ENCODE measurements around the gene PLA2G2D. TPM values are rescaled to one million over a fixed set of nuclear protein-coding genes. Genes with fewer than 3 reads are reported as not detected.

PLA2G2D gene
- total RNA-seq, 3 donors from 2014 or later, result not detected

DNA sequence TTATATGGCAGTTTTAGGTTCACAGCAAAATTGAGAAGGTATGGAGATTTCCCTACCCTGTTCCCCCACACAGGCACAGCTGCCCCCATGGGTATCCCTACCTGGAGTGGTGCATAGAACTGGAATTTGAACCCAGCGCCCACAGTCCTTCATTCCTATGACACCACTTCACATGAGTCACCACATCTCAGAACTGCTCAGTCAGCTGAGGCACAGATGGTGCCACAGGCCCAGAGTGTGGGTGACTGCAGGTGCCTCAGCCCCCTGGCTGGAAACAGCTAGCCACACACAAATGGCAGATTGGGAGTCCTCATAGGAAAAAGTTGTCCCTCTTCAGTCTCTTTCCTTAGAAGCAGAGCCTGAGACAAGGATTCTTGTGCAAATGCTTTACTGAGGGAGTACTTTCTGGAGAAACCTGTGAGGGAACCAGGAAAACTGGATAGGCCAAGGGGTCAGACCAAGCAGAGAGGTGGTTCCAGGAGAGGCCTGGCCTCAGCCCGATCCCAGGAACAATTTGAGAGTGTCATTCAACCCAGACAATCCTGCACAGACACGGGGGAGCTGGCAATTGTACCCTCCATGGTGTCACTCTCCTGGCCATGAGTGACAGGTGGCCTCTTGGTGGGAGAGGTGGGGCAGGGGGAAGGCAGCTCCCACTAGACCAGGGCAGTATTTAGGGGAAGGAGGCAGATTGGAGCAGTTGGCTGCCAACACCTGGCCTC is 6.9 kb downstream of the PLA2G2D start:
- ATAC-seq (no peak), DNase-seq (no peak)
- Mint-ChIP-seq H3K9me3 (no peaks in the 10 kb centered on the region), H3K4me1 (ENCODE audit: low read depth) (no peaks in the 10 kb centered on the region), H3K27me3 (ENCODE audit: low read depth) (peaks cover 7% of the 10 kb centered on the region), H3K36me3 (ENCODE audit: insufficient read depth) (no peaks in the 10 kb centered on the region), H3K4me3 (no peak overlapping the region)

DNA sequence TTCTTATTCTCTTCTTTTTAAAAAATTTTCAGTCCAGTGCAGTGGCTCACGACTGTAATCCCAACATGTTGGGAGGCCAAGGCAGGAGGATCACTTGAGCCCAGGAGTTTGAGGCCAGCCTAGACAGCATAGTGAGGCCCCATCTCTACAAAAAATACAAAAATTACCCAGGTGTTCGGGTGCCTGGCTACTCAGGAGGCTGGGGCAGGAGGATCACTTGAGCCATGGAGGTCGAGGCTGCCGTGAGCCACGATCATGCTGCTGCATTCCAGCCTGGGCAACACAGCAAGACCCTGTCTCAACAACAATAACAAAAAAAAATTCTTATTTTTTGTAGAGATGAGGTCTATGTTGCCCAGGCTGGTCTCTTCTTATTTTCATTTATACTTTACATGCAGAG is 7.9 kb downstream of the PLA2G2D start:
- Mint-ChIP-seq H3K4me3 (no peak overlapping the region), H3K9me3 (no peaks in the 10 kb centered on the region), H3K27me3 (ENCODE audit: low read depth) (peaks cover 10% of the 10 kb centered on the region), H3K4me1 (ENCODE audit: low read depth) (no peaks in the 10 kb centered on the region), H3K36me3 (ENCODE audit: insufficient read depth) (no peaks in the 10 kb centered on the region)
- no peak for ATAC-seq
- no peak for DNase-seq

DNA sequence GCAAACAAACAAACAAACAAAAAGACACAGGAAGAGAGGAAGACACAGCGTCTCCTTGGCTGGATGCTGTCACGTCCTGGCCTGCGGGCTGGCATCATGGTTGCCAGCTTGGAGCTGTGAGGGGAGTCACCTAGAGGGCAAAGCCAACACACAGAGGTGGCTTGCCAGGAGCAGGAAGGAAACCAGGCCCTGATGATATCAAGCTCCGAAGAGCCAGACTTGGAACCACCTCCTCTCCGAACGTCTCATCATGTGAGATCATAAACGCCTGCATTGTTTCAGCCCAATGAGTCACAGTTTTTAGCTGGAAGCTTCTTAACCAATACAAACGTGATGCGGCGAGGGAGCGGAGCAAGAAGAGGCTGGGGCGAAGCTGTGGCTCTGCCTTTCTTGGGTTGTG is 8.7 kb downstream of the PLA2G2D start:
- no peak overlapping the region for H3K4me3 Mint-ChIP-seq
- DNase-seq (no peak), ATAC-seq (no peak)
- H3K4me1 Mint-ChIP-seq (ENCODE audit: low read depth), result no peaks in the 10 kb centered on the region
- H3K36me3 Mint-ChIP-seq (ENCODE audit: insufficient read depth), result no peaks in the 10 kb centered on the region
- no peaks in the 10 kb centered on the region for H3K9me3 Mint-ChIP-seq
- peaks cover 10% of the 10 kb centered on the region for H3K27me3 Mint-ChIP-seq (ENCODE audit: low read depth)

DNA sequence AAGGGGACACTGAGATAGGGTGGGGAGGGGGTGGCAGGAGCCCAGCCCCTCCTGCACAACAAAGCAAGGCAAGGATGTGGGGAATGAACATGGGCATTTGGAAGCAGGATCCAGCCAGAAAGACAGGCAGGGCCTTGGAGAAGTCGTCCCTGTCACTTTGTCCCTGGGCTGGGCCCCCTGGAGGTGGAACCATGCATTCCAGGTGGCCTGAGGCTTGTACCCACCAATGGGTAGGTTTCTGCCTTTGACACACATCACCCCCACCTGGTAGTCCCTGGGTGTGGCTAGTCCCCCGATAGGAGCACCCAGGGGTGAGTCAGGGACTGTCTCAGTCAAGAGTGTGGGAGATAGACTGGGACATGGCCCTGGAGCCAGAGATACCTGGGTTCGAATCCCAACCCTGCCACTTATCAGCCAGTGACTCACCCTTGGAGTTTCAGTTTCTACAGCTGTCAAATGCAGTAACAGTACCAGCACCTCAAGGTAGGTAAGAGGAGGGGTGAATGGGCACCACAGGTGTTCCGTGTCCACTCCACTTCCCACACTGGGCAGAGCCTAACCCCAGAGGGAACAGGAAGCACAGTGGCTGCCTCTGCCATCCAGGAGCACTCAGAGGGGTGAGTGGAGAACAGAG is 10.0 kb downstream of the PLA2G2D start:
- DNase-seq, result no peak
- Mint-ChIP-seq H3K36me3 (ENCODE audit: insufficient read depth) (no peaks in the 10 kb centered on the region), H3K4me1 (ENCODE audit: low read depth) (no peaks in the 10 kb centered on the region), H3K9me3 (no peaks in the 10 kb centered on the region), H3K27me3 (ENCODE audit: low read depth) (peaks cover 10% of the 10 kb centered on the region), H3K4me3 (no peak overlapping the region)
- no peak for ATAC-seq

DNA sequence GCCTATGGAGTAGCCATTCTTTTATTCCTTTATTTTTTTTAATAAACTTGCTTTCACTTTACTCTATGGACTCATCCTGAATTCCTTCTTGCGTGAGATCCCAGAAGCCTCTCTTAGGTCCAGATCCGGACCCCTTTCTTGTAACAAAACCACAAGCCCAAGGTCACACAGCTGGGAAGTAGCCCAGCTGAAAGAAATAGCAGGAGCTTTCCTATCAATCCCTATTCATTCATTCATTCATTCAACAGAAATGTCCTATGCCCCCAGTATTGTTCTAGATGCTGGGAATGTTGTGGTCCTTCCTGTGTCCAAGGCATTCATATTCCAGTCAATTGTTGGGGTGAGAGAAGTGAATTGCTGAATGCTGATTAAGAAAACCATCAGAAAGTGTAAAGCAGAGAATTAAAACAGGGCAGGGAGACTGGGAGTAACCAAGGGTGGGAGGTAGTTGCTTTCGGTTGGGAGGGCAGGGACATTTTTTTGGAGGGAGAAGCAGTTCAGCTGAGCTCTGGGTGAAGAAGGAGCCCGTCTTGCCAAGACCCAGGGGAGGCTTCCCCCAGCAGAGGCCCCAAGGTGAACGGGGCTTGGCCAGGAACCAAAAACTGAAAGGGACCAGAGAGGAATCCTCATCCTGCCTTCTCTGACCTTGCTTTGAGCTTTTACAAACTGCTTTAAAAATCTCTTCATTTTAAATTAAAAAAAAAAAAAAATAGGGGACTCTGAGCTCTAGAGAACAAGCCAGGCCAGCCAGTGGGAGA is 10.8 kb downstream of the PLA2G2D start:
- DNase-seq (no peak), ATAC-seq (no peak)
- no peak overlapping the region for H3K4me3 Mint-ChIP-seq
- H3K36me3 Mint-ChIP-seq (ENCODE audit: insufficient read depth), result no peaks in the 10 kb centered on the region
- H3K9me3 Mint-ChIP-seq, result no peaks in the 10 kb centered on the region
- H3K4me1 Mint-ChIP-seq (ENCODE audit: low read depth), result no peaks in the 10 kb centered on the region
- H3K27me3 Mint-ChIP-seq (ENCODE audit: low read depth), result peaks cover 10% of the 10 kb centered on the region

DNA sequence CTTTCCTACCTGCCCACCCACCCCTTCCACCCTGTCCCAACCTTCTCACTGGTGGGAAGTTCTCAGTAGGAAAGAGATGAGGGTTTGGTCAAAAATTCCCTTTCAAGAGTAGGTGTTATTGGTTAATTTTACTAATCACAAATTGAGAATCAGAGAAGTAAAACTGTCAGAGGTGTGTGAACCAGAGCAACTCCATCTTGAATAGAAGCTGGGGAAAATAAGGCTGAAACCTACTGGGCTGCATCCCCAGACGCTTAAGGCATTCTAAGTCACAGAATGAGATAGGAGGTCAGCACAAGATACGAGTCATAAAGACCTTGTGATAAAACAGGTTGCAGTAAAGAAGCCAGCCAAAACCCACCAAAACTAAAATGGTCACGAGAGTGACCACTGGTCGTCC is 11.5 kb downstream of the PLA2G2D start:
- no peaks in the 10 kb centered on the region for H3K36me3 Mint-ChIP-seq (ENCODE audit: insufficient read depth)
- peaks cover 10% of the 10 kb centered on the region for H3K27me3 Mint-ChIP-seq (ENCODE audit: low read depth)
- H3K4me3 Mint-ChIP-seq, result no peak overlapping the region
- DNase-seq (no peak), ATAC-seq (no peak)
- H3K9me3 Mint-ChIP-seq, result no peaks in the 10 kb centered on the region
- H3K4me1 Mint-ChIP-seq (ENCODE audit: low read depth), result peaks cover 1% of the 10 kb centered on the region

DNA sequence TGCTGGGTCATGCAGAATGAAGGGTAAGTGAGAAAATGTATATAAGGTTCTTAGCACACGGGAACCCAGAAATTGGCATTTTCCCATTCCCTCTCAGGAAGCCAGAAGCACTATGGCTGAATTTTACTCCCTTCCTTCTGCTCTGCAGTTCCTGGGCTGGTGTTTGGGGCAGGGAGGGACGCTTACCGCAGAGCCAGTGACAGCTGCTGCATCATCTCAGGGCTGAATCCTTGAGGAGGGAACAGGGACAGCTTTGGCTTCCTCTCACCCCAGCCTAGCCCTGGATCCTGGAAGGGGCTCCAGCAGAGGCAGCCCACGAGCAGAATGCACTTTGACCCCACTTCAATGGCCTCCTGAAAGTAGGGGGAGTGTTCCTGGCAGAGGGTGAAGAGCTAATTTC is 12.0 kb downstream of the PLA2G2D start:
- ATAC-seq (no peak), DNase-seq (no peak)
- H3K4me3 Mint-ChIP-seq, result no peak overlapping the region
- H3K4me1 Mint-ChIP-seq (ENCODE audit: low read depth), result peaks cover 1% of the 10 kb centered on the region
- H3K27me3 Mint-ChIP-seq (ENCODE audit: low read depth), result peaks cover 10% of the 10 kb centered on the region
- H3K36me3 Mint-ChIP-seq (ENCODE audit: insufficient read depth), result no peaks in the 10 kb centered on the region
- no peaks in the 10 kb centered on the region for H3K9me3 Mint-ChIP-seq

DNA sequence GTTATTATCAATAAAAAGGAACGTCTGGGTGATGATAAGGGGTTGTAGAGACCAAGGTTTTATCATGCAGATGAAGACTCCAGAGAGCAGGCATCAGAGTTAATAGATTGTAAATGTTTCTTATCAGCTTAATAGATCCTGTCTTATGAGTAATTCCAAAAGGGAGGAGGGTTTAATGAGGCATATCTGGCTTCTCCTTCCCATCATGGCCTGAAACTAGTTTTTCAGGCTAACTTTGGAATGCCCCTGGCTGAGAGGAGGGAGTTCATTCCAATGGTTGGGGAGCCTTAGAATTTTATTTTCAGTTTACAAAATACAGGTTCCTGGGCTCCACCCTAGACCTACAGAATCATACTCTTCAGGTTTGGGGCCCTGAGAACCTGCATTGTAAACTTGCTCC is 13.5 kb downstream of the PLA2G2D start:
- no peaks in the 10 kb centered on the region for H3K36me3 Mint-ChIP-seq (ENCODE audit: insufficient read depth)
- H3K4me1 Mint-ChIP-seq (ENCODE audit: low read depth), result peaks cover 3% of the 10 kb centered on the region
- H3K27me3 Mint-ChIP-seq (ENCODE audit: low read depth), result peaks cover 10% of the 10 kb centered on the region
- no peaks in the 10 kb centered on the region for H3K9me3 Mint-ChIP-seq
- no peak overlapping the region for H3K4me3 Mint-ChIP-seq
- ATAC-seq, result no peak
- no peak for DNase-seq

DNA sequence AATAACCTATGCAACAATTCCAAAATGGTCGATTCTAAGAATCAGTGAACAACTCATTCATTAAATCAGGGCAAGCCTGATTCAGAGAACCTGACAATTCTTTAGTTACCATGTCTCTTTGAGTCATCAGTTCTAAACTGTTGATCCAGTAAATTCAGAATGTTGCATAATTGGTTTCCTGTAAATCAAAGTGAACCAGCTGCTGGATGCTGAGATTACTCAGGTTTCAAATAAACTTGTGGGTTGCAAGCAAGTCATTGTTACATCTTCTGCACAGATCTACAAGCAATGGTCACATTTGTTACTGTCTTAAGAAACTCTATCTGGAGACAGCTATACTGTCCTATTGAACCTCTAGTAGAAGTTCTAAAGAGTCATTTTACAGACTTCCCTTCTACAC is 16.5 kb downstream of the PLA2G2D start:
- no peaks in the 10 kb centered on the region for H3K9me3 Mint-ChIP-seq
- H3K27me3 Mint-ChIP-seq (ENCODE audit: low read depth), result peaks cover 2% of the 10 kb centered on the region
- peak; percentile 50 to 69 for ATAC-seq
- peaks cover 3% of the 10 kb centered on the region for H3K4me1 Mint-ChIP-seq (ENCODE audit: low read depth)
- H3K4me3 Mint-ChIP-seq, result no peak overlapping the region
- DNase-seq, result no peak
- no peaks in the 10 kb centered on the region for H3K36me3 Mint-ChIP-seq (ENCODE audit: insufficient read depth)

DNA sequence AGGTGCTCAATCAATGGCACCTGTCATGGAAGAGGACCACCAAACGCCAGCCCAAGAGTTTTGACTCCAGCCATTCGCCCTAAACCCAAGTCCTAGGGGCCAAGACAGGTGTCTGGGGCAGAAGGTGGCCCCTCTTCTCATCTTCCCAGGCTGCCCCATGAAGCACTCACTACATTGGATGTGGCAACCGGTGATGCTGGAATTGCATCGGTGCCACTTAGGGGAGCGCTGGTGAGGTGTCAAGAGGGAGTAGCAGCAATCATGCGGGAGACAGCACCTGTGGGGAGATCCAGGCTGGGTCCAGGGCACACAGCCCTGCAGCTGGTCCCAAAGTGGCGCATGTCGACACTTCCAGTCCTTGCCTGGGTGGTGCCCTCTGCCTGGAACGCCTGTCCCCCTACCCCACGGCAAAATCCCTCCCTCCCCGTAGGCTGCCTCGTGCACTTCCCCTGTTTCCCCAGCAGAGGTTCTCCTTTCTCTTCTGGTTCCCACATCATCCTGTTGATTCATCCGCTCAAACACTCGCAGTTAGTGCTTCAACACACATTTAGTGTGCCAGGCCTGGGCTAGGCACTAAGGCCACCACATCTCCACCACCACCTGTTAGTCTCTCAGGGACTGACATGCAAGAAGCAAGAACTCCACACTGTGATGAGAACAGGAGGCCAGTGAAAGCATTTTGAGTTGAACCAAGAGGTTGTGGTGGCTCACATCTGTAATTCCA is 18.5 kb downstream of the PLA2G2D start:
- peak; percentile 54 to 61 for ATAC-seq
- H3K9me3 Mint-ChIP-seq, result no peaks in the 10 kb centered on the region
- H3K36me3 Mint-ChIP-seq (ENCODE audit: insufficient read depth), result no peaks in the 10 kb centered on the region
- H3K4me1 Mint-ChIP-seq (ENCODE audit: low read depth), result peaks cover 3% of the 10 kb centered on the region
- H3K27me3 Mint-ChIP-seq (ENCODE audit: low read depth), result no peaks in the 10 kb centered on the region
- H3K4me3 Mint-ChIP-seq, result no peak overlapping the region
- no peak for DNase-seq

DNA sequence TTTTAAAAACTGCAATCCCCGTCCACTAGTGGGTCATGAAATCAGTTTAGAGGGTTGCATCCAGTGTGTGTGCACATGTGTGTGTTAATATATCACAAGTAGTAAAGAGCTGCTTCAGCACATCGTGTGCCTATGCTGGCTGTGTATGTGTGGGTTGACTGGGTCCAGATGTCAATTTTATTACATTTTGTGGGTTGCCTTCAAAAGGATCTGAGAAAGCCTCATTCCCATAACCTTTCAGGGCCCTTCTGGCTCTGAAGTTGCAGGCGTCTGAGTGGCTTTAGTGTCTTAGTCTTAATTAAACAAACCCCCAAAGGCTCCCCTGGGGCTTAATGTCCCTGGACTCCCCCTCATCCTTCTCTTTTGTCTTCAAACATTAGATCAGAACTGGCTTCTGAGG is 19.8 kb downstream of the PLA2G2D start:
- no peaks in the 10 kb centered on the region for H3K27me3 Mint-ChIP-seq (ENCODE audit: low read depth)
- H3K9me3 Mint-ChIP-seq, result no peaks in the 10 kb centered on the region
- DNase-seq, result no peak
- no peak for ATAC-seq
- no peaks in the 10 kb centered on the region for H3K36me3 Mint-ChIP-seq (ENCODE audit: insufficient read depth)
- no peak overlapping the region for H3K4me3 Mint-ChIP-seq
- H3K4me1 Mint-ChIP-seq (ENCODE audit: low read depth), result peaks cover 3% of the 10 kb centered on the region

DNA sequence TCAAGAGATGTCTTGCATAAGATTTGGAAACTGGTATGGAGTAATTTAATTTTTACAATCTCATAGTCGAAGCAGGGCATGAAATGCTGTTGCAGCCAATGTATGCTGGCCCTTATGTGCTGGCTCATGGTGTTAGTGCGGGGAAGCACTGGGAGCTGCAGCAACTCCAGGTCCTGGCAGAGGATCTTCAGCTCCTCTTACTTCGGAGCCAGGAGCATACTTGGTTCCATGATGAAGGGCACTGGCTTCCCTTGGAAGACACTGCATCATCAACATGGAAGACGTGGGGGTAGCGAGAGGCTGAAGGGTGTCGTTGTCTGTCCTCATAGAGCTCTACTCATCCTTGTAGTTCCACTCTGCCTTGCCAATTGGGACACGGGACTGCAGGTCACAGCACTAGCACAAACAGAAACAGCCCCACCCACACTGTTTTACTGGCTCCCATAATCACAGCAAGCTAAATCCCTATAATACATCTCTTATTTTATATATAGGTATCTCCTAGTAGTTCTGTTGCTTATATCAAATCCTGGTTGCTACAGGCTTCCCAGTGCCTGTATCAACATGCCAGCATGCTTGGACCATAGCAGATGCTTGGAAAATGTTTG is 22.4 kb downstream of the PLA2G2D start:
- Mint-ChIP-seq H3K9me3 (no peaks in the 10 kb centered on the region), H3K36me3 (ENCODE audit: insufficient read depth) (no peaks in the 10 kb centered on the region)
- ATAC-seq, result no peak

DNA sequence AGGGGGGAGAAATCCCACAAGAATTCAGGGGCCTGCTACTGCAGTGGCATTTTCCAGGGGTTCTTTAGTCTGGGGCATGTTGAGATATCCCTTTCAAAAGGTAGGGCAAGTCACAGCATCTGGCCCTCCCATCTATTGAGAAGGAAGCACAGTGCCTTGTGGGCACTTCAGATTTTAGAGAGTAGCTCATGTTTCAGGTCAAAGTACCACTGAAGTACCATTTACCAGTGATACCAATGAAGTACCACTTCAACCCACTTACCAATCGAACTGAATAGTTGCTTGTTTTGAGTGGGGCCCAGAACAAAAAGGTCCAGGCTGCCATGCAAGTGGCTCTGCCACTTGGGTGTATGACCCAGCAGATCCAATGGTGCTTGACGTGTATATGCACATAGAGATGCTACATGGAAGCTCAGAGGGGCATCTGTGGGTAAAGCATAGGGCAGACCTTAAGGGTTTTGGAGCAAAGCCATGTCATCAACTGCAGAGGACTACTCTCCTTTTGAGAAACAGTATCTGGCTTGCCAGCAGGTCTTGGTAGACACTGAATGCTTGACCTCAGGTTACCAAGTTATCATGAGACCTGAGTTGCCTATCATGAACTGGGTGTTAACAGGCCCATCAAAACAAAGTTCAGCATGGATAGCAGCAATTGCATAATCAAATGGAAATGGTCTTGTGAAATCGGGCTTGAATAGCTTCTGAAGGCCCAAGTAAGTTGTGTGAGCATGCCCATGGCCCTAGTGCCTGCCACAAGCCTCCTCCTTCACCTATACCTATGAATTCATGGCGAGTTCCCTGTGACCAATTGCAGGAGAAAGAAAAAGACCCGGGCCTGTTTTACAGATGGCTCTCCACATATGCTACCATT is 23.5 kb downstream of the PLA2G2D start:
- ATAC-seq (no peak), DNase-seq (no peak)
- Mint-ChIP-seq H3K4me3 (no peak overlapping the region), H3K27me3 (ENCODE audit: low read depth) (peaks cover 6% of the 10 kb centered on the region), H3K4me1 (ENCODE audit: low read depth) (no peaks in the 10 kb centered on the region), H3K36me3 (ENCODE audit: insufficient read depth) (no peaks in the 10 kb centered on the region), H3K9me3 (no peaks in the 10 kb centered on the region)

More for the DNA sequence above, 22.4 kb downstream of the PLA2G2D start:
- Mint-ChIP-seq H3K27me3 (ENCODE audit: low read depth) (peaks cover 6% of the 10 kb centered on the region), H3K4me3 (no peak overlapping the region), H3K4me1 (ENCODE audit: low read depth) (peaks cover 2% of the 10 kb centered on the region)
- DNase-seq, result no peak
